Medulla oblongata (tissue), 1 donor: ENCODE measurements around the gene CDC16.
"Not testable (repeated sequence)": the region's sequence is repeated elsewhere in the genome, so short reads cannot be mapped to it uniquely, and the experiment has no call there.

Experiments used
- DNase-seq: peaks from one replicate; pipeline ENCODE4 v3.0.0-alpha.2; 2015; ENCODE audit errors: extremely low spot score

Gene CDC16

DNA sequence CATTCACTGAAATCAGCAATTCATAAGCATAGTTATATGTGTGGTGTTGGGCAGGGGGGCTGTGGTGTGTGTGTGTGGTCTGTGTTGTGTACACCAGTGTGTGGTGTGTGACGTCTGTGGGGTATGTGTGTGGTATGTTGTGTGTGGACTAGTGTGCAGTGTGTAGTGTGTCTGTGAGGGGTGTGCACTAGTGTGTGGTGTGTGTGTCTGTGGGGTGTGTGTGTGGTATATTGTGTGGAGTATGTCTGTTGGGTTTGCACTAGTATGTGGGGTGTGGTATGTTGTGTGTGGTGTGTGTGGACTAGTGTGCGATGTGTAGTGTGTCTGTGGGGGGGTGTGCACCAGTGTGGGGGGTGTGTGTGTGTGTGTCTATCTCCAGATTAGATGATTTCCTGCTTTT lies 7.2 kb upstream of the CDC16 start:
- no peak for DNase-seq

DNA sequence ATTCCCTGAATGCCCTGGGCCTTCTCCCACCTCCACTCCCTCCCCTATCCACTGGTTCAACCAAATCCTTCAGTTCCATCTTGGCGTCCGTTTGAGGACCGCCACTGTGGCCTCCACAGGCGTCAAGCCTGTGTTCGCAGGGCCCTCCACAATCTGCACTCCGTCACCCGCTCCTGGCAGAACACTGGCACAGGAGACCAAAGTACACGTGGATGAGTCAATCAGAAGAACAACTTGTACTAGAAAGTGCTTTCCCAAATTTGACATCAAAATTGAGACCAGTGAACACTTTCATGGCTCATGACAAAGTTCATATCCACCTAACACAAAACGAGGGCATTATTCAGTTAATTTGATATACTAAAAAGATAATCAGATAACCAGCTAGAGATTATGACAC lies 6.5 kb upstream of the CDC16 start:
- DNase-seq: no peak

DNA sequence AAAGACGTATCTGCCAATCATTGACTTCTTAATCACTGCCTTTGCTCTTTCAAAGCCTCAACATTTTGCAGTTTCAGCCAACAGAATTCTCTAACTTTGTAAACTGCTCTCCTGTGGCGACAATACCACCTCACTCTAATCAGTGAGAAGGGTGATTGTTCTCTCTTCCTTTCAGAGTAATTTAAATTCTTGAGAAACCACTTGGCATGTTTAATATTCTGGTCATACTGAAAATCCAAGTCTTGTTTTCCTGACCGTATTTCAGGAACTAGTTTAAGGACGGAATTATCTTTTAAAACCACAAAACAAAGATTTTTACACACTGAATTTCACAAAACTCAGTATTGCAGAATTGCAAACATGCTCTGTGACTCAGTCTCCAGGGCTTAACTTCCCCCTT lies 5.2 kb upstream of the CDC16 start:
- DNase-seq: no peak

GRCh38 chr13:114230117-114230516 lies 4.6 kb upstream of the CDC16 start:
- DNase-seq: no peak

- DNase-seq: no peak
Observed at GRCh38 chr13:114230575-114230974, 4.1 kb upstream of the CDC16 start.

DNA sequence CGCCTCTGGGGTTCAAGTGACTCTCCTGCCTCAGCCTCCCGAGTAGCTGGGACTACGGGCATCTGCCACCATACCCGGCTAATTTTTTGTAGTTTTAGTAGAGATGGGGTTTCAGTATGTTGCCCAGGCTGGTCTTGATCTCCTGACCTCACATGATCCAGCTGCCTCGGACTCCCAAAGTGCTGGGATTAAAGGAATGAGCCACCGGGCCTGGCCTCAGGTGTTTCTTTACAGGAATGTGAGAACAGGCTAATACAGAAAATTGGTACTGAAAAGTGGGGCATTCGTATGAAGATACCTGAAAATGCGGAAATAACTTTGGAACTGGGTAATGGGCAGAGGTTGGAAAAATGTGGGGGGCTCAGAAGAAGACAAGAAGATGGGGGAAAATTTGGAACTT lies 2.8 kb upstream of the CDC16 start:
- DNase-seq: no peak

DNA sequence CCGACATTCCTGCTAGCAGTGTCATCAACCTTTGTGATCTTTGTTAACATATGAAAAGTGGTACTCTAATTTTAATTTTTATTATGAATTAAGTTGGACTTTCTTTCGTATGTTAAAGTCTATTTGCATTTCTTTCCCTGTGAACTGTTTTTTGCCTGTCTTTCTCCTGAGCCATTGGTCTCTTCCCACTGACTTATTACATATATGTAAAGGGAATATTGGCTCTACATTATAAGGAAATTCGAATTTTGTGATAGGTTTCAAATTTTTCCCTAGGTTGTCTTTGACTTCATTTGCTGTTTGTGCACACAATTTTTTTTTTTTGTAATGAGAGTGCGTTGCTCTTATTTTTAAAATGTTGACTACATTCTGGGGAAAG lies 442 bp upstream of the CDC16 start:
- no peak for DNase-seq

GRCh38 chr13:114235697-114236096 lies 1.0 kb downstream of the CDC16 start:
- DNase-seq: no peak

DNA sequence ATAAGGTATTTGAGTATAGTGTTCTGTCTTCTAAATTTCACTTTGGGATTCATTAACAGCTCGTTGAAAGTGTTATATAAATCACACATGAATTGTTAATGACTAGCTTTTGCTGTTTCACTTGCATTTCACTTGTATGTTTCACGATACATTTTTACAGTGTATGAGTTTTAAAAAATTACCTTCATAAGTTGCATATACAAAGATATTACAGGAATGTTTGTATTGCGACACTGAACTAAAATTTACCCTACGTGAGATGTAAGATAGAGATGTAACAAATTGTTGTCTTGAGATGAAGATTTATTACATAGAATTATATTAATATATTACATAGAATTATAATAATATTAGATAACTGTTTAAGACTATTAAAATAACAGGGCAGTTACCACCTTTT lies 1.5 kb downstream of the CDC16 start:
- DNase-seq: no peak

DNA sequence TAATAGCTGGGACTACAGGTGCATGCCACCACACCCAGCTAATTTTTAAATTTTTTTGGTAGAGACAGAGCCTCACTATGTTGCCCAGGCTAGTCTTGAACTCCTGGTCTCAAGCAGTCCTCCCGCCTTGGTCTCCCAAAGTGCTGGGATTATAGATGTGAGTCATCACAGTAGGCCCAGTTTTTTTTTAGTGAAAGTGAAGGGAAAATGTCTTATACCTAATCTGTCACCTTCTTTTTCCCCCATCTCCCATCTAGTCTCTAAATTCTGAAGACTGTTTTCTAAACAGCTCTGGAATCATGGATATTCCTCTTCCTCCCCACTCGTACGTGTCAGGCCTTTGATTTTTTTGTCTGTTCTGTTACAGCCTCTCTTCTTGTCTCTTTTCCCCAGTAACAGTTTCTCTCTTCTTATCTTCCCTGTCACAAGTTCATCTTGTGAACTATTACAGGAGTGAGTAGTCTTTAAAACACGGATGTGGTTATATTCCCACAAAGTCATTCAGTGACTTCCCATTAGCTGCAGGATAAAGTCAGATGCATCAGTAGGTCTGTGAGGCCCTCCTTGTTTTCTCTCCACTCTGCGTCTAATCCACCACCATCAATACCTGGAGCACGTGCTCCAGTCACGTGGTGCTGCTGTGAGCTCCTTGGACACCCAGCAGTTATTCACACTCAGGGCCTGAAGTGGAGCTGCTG lies 2.9 kb downstream of the CDC16 start:
- DNase-seq: no peak

DNA sequence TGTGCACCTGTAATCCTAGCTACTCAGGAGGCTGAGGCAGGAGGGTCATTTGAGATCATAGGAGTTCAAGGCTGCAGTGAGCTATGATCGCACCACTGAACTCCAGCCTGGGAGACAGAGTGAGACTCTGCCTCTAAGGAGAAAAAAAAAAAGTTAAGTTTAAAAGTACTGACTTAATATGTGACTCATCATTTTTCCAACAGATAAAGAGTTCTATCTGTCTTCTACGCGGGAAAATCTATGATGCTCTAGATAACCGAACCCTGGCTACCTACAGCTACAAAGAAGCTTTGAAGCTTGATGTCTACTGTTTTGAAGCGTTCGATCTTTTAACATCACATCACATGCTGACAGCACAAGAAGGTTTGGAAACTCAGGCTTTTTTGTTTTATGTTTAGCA lies 7.2 kb downstream of the CDC16 start:
- DNase-seq: no peak

DNA sequence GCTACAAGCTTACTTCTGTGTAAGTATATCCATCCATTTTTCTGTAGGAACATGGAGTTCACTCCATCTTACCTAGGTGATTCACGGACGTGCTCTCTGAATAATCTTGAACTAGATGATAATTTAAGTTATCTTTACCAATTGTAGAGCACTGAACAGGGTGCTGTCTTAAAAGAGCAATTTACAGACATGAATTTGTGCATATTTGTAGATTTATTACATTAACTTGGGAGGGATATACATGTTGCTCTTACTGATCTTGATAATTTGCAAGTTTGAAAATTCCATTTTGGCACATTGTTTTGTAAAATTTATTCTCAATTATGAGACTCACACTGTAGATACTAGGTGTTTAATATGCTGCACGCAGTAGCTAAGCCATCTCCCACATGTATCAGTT lies 9.3 kb downstream of the CDC16 start:
- no peak for DNase-seq

GRCh38 chr13:114244637-114245036 lies 9.9 kb downstream of the CDC16 start:
- no peak for DNase-seq

GRCh38 chr13:114248011-114248410 lies 13.3 kb downstream of the CDC16 start:
- DNase-seq: no peak

DNA sequence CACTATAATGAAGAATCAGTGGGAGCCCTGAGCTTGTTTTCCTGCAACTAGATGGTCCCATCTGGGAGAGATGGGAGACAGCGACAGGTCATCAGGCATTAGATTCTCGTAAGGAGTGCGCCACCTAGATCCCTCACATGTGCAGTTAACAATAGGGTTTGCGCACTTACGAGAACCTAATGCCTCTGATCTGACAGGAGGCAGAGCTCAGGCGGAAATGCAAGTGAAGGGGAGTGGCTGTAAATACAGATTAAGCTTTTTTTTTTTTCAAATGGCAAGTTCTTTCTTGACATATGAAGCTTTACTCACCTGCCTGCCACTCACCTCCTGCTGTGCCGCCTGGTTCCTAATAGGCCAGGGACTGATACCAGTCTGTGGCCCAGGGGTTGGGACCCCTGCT lies 14.4 kb downstream of the CDC16 start:
- DNase-seq: no peak

DNA sequence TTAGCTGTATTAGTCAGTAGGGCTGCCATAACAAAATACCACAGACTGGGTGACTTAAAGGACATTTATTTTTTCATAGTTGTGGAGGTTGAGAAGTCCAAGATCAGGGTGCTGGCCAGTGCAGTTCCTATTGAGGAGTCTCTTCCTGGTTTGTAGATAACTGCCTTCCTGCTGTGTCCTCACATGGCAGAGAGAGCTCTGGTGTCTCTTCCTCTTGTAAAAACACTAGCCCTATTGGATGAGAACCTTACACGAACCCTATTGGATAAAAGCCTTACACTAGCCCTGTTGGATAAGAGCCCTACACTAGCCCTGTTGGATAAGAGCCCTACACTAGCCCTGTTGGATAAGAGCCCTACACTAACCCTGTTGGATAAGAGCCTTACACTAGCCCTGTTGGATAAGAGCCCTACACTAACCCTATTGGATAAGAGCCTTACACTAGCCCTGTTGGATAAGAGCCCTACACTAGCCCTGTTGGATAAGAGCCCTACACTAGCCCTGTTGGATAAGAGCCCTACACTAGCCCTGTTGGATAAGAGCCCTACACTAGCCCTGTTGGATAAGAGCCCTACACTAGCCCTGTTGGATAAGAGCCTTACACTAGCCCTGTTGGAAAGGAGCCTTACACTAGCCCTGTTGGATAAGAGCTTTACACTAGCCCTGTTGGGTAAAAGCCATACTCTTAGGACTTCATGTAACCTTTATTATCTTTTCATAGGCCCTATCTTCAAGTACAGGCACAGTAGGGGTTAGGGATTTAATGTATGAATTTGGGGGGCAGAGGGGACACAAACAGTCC lies 17.1 kb downstream of the CDC16 start:
- not testable (repeated sequence) for DNase-seq

GRCh38 chr13:114256547-114256946 lies 21.9 kb downstream of the CDC16 start:
- no peak for DNase-seq

- no peak for DNase-seq
Observed at GRCh38 chr13:114257014-114257413, 22.3 kb downstream of the CDC16 start.

DNA sequence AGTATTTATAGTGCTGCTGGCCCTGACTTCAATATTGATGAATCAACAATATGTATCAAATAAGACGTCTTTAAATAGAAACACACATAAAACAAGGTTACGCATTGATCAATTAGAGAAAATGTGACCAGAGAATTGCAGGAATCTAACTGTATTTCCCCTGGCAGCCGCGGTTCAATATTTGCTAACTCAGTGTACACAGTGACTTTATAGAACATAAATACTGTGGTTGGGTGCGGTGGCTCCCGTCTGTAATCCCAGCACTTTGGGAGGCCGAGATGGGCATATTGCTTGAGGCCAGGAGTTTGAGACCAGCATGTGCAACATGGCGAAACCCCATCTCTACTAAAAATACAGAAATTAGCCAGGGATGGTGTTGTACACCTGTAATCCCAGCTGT lies 23.9 kb downstream of the CDC16 start:
- no peak for DNase-seq

DNA sequence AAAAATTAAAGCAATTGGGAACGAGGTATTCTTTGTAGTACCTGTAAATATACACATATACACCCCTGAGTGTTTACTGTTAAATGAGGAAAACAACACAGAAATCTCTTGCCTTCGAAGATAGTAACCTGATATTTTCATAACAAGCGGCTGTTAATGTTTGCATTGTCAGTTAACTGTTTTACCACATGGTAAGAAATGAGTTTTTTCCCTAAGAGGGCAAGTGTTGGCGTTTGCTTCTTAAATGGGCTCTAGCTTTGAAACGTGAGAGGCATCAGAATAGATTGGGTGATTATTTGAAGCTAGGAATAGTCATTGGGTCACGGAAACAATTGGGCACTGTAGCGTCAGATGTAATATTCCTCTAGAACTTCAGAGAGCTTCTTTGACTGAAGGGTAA lies 24.7 kb downstream of the CDC16 start:
- no peak for DNase-seq

DNA sequence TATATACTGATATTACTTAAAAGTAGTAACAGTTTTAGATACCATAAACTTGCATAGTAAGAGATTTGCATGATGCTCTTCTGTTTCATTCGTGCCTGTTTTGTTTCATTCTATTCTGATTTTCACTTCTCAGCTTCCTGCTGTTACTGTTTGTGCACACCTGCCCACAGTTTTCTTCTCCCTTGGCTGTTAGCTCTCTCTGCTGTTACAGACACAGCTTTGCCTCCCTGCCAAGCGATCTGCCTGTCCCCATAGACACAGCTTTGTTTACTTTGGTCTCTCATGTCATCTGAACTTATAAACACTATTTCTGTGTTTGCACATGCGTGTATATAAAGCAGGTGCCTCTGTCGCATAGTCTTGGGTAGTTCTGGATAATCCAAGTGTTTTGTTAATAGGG lies 25.3 kb downstream of the CDC16 start:
- no peak for DNase-seq

GRCh38 chr13:114260814-114261213 lies 26.1 kb downstream of the CDC16 start:
- no peak for DNase-seq

DNA sequence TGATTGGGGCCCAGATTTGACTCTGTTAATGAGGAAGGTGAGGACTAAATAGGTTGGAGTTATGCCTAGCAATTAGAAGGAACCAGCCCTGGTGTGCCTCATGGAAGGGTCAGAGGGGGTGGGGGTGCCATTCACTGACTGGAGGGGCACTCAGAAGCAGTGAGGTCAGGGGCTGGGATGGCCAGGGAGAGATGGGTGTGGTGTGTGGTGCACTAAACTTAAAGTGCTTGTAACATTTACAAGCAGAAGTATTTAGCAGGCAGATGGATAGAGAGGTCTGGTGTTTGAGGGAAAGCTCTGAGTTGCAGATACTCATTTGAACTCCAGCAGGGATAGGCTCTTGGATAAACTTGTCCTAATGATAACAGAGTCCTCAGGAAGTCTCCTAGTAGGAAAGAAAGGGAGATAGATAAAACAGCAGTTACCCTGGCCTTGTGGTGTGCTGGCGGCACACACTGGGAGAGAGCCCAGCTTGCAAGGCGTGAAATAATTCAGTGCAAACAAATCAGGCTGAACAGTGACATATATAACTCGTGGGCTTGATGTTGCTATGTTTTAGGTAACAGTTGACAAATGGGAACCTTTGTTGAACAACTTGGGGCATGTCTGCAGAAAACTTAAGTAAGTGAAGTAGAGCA lies 26.8 kb downstream of the CDC16 start:
- no peak for DNase-seq
